ENCODE measurements around the gene SMAD7. TPM values are rescaled to one million over a fixed set of nuclear protein-coding genes. Genes with fewer than 3 reads are reported as not detected.

Gene SMAD7
- total RNA-seq, 1 donor from 2014 or later, result 24.3 TPM

GRCh38 chr18:48992791-48993555 lies 42.2 kb upstream of the SMAD7 start:
- Mint-ChIP-seq H3K9me3 (ENCODE audit: low read depth) (no peaks in the 10 kb centered on the region), H3K4me1 (ENCODE audit: low read depth) (peaks cover 33% of the 10 kb centered on the region), H3K4me3 (ENCODE audit: low read depth) (no peak overlapping the region), H3K27ac (peak overlapping the region; percentile 3), H3K27me3 (peaks cover 12% of the 10 kb centered on the region), H3K36me3 (ENCODE audit: insufficient read depth) (no peaks in the 10 kb centered on the region)
- DNase-seq (ENCODE audit: low spot score, unreplicated experiment), result no peak
- no peak for TF ChIP-seq CTCF (IDR thresholded peaks at IDR 0.05; ENCODE audit: unreplicated experiment)

GRCh38 chr18:48992133-48992532 lies 41.4 kb upstream of the SMAD7 start:
- Mint-ChIP-seq H3K27ac (no peak overlapping the region), H3K4me1 (ENCODE audit: low read depth) (peaks cover 24% of the 10 kb centered on the region), H3K9me3 (ENCODE audit: low read depth) (no peaks in the 10 kb centered on the region), H3K4me3 (ENCODE audit: low read depth) (no peak overlapping the region), H3K27me3 (peaks cover 12% of the 10 kb centered on the region), H3K36me3 (ENCODE audit: insufficient read depth) (no peaks in the 10 kb centered on the region)
- no peak for TF ChIP-seq CTCF (IDR thresholded peaks at IDR 0.05; ENCODE audit: unreplicated experiment)
- no peak for DNase-seq (ENCODE audit: low spot score, unreplicated experiment)

- Mint-ChIP-seq H3K36me3 (ENCODE audit: insufficient read depth) (no peaks in the 10 kb centered on the region), H3K27me3 (peaks cover 12% of the 10 kb centered on the region), H3K27ac (no peak overlapping the region), H3K4me3 (ENCODE audit: low read depth) (no peak overlapping the region), H3K4me1 (ENCODE audit: low read depth) (peaks cover 23% of the 10 kb centered on the region), H3K9me3 (ENCODE audit: low read depth) (no peaks in the 10 kb centered on the region)
- TF ChIP-seq CTCF (IDR thresholded peaks at IDR 0.05; ENCODE audit: unreplicated experiment), result no peak
- DNase-seq (ENCODE audit: low spot score, unreplicated experiment), result no peak
Measured at GRCh38 chr18:48991676-48992075, 40.9 kb upstream of the SMAD7 start.

GRCh38 chr18:48991319-48991660 lies 40.5 kb upstream of the SMAD7 start:
- no peaks in the 10 kb centered on the region for H3K9me3 Mint-ChIP-seq (ENCODE audit: low read depth)

More at GRCh38 chr18:48991319-48991660, 40.5 kb upstream of the SMAD7 start:
- no peak for DNase-seq (ENCODE audit: low spot score, unreplicated experiment)
- no peaks in the 10 kb centered on the region for H3K36me3 Mint-ChIP-seq (ENCODE audit: insufficient read depth)
- no peak overlapping the region for H3K27ac Mint-ChIP-seq
- peaks cover 23% of the 10 kb centered on the region for H3K4me1 Mint-ChIP-seq (ENCODE audit: low read depth)
- no peak for TF ChIP-seq CTCF (IDR thresholded peaks at IDR 0.05; ENCODE audit: unreplicated experiment)
- peaks cover 12% of the 10 kb centered on the region for H3K27me3 Mint-ChIP-seq
- no peak overlapping the region for H3K4me3 Mint-ChIP-seq (ENCODE audit: low read depth)
